Sigmoid colon (tissue), 7 donors: ENCODE data around the gene SLC25A23. TPM values are rescaled to one million over a fixed set of nuclear protein-coding genes. Genes with fewer than 3 reads are reported as not detected.
"Not testable (repeated sequence)": the region's sequence is repeated elsewhere in the genome, so short reads cannot be mapped to it uniquely, and the experiment has no call there.

Experiments
- DNase-seq: peaks from one replicate; pipeline ENCODE4 v3.0.0-alpha.2; 2019
- H3K27ac ChIP-seq, 4 donors: fragments of 200-600 bp; sonication (generic); one replicate each; pipeline ENCODE4 v1.5.1; 2016 to 2019; ENCODE audit warnings: mild to moderate bottlenecking in 1 of 4
- H3K27me3 ChIP-seq, 3 donors: fragments of 200-600 bp; sonication (generic); one replicate each; pipeline ENCODE4 v1.5.1; 2019; ENCODE audit warnings: mild to moderate bottlenecking in 1 of 3
- H3K36me3 ChIP-seq, 4 donors: fragments of 200-600 bp; sonication (generic); one replicate each; pipeline ENCODE4 v1.5.1; 2016 to 2019
- H3K4me1 ChIP-seq, 4 donors: fragments of 200-600 bp; sonication (generic); one replicate each; pipeline ENCODE4 v1.5.1; 2017 to 2019
- H3K4me3 ChIP-seq, 4 donors: fragments of 200-600 bp; sonication (generic); one replicate each; pipeline ENCODE4 v1.5.1; 2017 to 2019; ENCODE audit warnings: mild to moderate bottlenecking in 2 of 4, moderate library complexity in 1 of 4
- H3K9me3 ChIP-seq, 4 donors: fragments of 200-600 bp in 3 of 4; sonication (generic) in 3 of 4; one replicate each; pipeline versions ENCODE4 v1.5.1 to v1.6.1; 2013 to 2019
- CTCF ChIP-seq, 4 experiments: fragments of 450-650 bp in 3 of 4; fragments of 200-600 bp in 1 of 4; IDR thresholded peaks; one replicate each; pipeline ENCODE4 v1.5.1; 2016 to 2019; ENCODE audit warnings: antibody characterized with exemption in 4 of 4, mild to moderate bottlenecking in 3 of 4, moderate library complexity in 2 of 4
- EP300 ChIP-seq, 4 donors: sonication (generic); formaldehyde crosslinking; IDR thresholded peaks; one replicate each; pipeline ENCODE4 v1.6.1; 2017; ENCODE audit warnings: antibody characterized with exemption in 4 of 4
- POLR2A ChIP-seq, 2 donors: fragments of 450-650 bp; IDR thresholded peaks; one replicate each; pipeline ENCODE4 v1.6.1; 2016; ENCODE audit warnings: antibody characterized with exemption in 2 of 2, mild to moderate bottlenecking in 2 of 2, moderate library complexity in 2 of 2
- POLR2AphosphoS5 ChIP-seq, 4 donors: sonication (generic); formaldehyde crosslinking; IDR thresholded peaks; one replicate each; pipeline ENCODE4 v1.6.1; 2017; ENCODE audit warnings: antibody characterized with exemption in 4 of 4
- WGBS, 2 donors: extraction: QIAGEN DNeasy Blood & Tissue Kit; methylation state at CpG; one replicate each; pipeline ENCODE4 v1.1.7; 2013; 5-methylcytosine and 5-hydroxymethylcytosine counted together
- intact Hi-C: fragments of 100-400 bp; cut with DNase I; formaldehyde crosslinking; loops from one replicate; pipeline ENCODE4 v1.15.1; 2023
- polyA plus RNA-seq, 3 donors: library from polyadenylated mRNA; stranded (reverse); fragments of 200-250 nt; gene quantifications; one replicate each; pipeline ENCODE4 v1.2.3, GENCODE V29; 2013
- total RNA-seq, 4 donors: library from RNA; depleted of rRNA; stranded (reverse); fragments of >200 nt; gene quantifications; one replicate each; pipeline ENCODE4 v1.1.0, GENCODE V29; 2016
- donor health status: healthy with polysubstance abuse.
- donor health status: Bipolar disorder and iron deficiency.
- donor health status: healthy.

SLC25A23 gene
- total and polyA plus RNA-seq, 7 donors: 61.5 to 188 (median 87.8) TPM

DNA sequence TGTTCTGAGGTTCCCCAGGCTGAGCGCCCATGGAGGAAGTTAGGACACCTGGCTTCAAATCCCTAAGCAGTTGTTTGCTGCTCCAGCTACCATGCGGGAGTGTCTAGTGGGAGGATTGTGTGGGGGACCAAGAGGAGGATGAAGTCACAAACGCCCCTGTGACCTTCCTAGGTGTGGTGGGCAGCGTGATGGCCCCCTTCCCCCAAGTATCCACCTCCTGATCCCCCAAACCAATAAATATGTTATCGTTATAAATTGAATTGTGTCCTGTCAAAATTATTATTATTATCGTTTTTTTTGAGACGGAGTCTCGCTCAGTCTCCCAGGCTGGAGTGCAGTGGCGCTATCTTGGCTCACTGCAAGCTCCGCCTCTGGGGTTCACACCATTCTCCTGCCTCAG, 25.9 kb downstream of the SLC25A23 start, which contains the start of gene SLC25A41:
Gene SLC25A41 (minus strand): TSS at position 101 of the 400 bp plus-strand sequence. CDS start 70 bp downstream, at position 31.
- Histone ChIP-seq H3K27ac (no peak within 1 kb of the TSS), H3K4me1 (no peaks in the 10 kb centered on the region), H3K36me3 (peaks cover 0 to 3% (median 0%) of the 10 kb centered on the region in 4 donors), H3K4me3 (no peak within 1 kb of the TSS), H3K9me3 (no peaks in the 10 kb centered on the region), H3K27me3 (no peaks in the 10 kb centered on the region)
- TF ChIP-seq EP300 (IDR thresholded peaks at IDR 0.05) (no peak), POLR2A (IDR thresholded peaks at IDR 0.05) (no peak), POLR2AphosphoS5 (IDR thresholded peaks at IDR 0.05) (no peak), CTCF (IDR thresholded peaks at IDR 0.05) (no peak)
- WGBS, 2 donors: 90 to 91% methylated on average over 10 of the region's 10 CpGs
- DNase-seq: no peak
- intact Hi-C loops: no loop called here

GRCh38 chr19:6433165-6433564, 26.4 kb downstream of the SLC25A23 start:
- WGBS, 2 donors: 91 to 92% methylated on average over 11 of the region's 11 CpGs
- no peaks in the 10 kb centered on the region for H3K27me3 ChIP-seq
- intact Hi-C loops: no loop called here
- no peak for DNase-seq
- H3K36me3 ChIP-seq: peaks cover 0 to 3% (median 0%) of the 10 kb centered on the region in 4 donors
- no peak overlapping the region for H3K4me3 ChIP-seq
- no peak overlapping the region for H3K27ac ChIP-seq
- H3K4me1 ChIP-seq: no peaks in the 10 kb centered on the region
- H3K9me3 ChIP-seq: no peaks in the 10 kb centered on the region
- no peak for TF ChIP-seq EP300 (IDR thresholded peaks at IDR 0.05)
- TF ChIP-seq CTCF (IDR thresholded peaks at IDR 0.05): no peak
- TF ChIP-seq POLR2AphosphoS5 (IDR thresholded peaks at IDR 0.05): no peak
- no peak for TF ChIP-seq POLR2A (IDR thresholded peaks at IDR 0.05)

- H3K4me1 ChIP-seq: no peaks in the 10 kb centered on the region
- no peak for DNase-seq
- intact Hi-C loops: no loop called here
- H3K27me3 ChIP-seq: no peaks in the 10 kb centered on the region
- no peak for TF ChIP-seq CTCF (IDR thresholded peaks at IDR 0.05)
- no peak for TF ChIP-seq EP300 (IDR thresholded peaks at IDR 0.05)
- TF ChIP-seq POLR2A (IDR thresholded peaks at IDR 0.05): no peak
- TF ChIP-seq POLR2AphosphoS5 (IDR thresholded peaks at IDR 0.05): no peak
- 90 to 94% methylated on average over 11 of the region's 11 CpGs for WGBS, 2 donors
- no peaks in the 10 kb centered on the region for H3K9me3 ChIP-seq
- no peak overlapping the region for H3K4me3 ChIP-seq
- H3K36me3 ChIP-seq: peaks cover 0 to 3% (median 0%) of the 10 kb centered on the region in 4 donors
- no peak overlapping the region for H3K27ac ChIP-seq
Measured at GRCh38 chr19:6431891-6432290, 27.7 kb downstream of the SLC25A23 start.

- TF ChIP-seq EP300 (IDR thresholded peaks at IDR 0.05) (no peak), POLR2A (IDR thresholded peaks at IDR 0.05) (no peak), POLR2AphosphoS5 (IDR thresholded peaks at IDR 0.05) (no peak), CTCF (IDR thresholded peaks at IDR 0.05) (no peak)
- intact Hi-C loops: loop anchor here (5.0 kb wide), 1 partner anchor 57 kb away; the partner anchor contains the start of gene ALKBH7
- 57 to 63% methylated on average over 20 of the region's 20 CpGs for WGBS, 2 donors
Measured at GRCh38 chr19:6429419-6430221, 30.0 kb downstream of the SLC25A23 start.

DNA sequence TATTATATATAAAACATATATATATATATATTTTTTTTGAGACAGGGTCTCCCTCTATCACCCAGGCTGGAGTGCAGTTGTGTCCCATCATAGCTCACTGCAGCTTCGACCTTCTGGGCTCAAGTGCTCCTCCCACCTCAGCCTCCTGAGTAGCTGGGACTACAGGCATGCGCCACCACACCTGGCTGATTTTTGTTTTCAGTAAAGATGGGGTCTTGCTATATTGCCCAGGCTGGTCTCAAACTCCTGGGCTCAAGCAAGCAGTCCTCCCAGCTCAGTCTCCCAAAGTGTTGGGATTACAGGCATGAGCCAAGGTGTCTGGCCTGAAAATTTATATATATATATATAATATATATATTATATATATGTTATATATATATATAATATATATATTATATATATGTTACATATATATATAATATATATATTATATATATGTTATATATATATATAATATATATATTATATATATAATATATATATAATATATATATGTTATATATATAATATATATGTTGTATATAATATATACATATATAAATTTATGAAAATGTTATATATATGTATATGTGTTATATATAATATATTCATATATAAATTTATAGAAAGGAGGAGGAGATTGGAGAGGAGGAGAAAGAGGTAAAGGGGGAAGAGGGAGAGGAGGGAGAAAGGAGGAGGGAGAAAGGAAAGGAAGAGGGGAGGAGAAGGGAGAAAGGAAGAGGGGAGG, 30.7 kb downstream of the SLC25A23 start:
- DNase-seq, H3K9me3 ChIP-seq, H3K4me1 ChIP-seq, H3K4me3 ChIP-seq, H3K27ac ChIP-seq, H3K27me3 ChIP-seq, H3K36me3 ChIP-seq: not testable (repeated sequence)
- WGBS, 2 donors: 81 to 82% methylated on average over 2 of the region's 2 CpGs
- intact Hi-C loops: loop anchor here (5.0 kb wide), 1 partner anchor 57 kb away; the partner anchor contains the start of gene ALKBH7

More at GRCh38 chr19:6429419-6430221, 30.0 kb downstream of the SLC25A23 start:
- no peaks in the 10 kb centered on the region for H3K36me3 ChIP-seq
- H3K4me1 ChIP-seq: peaks cover 0 to 7% (median 5%) of the 10 kb centered on the region in 4 donors
- no peaks in the 10 kb centered on the region for H3K9me3 ChIP-seq
- no peak overlapping the region for H3K4me3 ChIP-seq
- no peak for DNase-seq
- H3K27ac ChIP-seq: no peak overlapping the region
- H3K27me3 ChIP-seq: no peaks in the 10 kb centered on the region
